ENCODE measurements around the gene EVI5L. TPM values are rescaled to one million over a fixed set of nuclear protein-coding genes. Genes with fewer than 3 reads are reported as not detected.

Gene EVI5L
- total RNA-seq, 6 experiments from 2014 or later, result 3.7 to 6.3 (median 4.9) TPM

GRCh38 chr19:7850000-7850813 lies 20.2 kb downstream of the EVI5L start:
- no peak overlapping the region for H3K4me3 ChIP-seq
- no peak for TF ChIP-seq CTCF (IDR thresholded peaks at IDR 0.05)
- DNase-seq (no peak), ATAC-seq (no peak)
- no peaks in the 10 kb centered on the region for H3K36me3 ChIP-seq
- H3K27ac ChIP-seq, result no peak overlapping the region
- intact Hi-C loops (cut with DNase I), result loop anchor here (5.0 to 10.0 kb wide), 2 partner anchors 55 to 57 kb away; partner anchors contain the start of gene MAP2K7 (in 1 of the 2)
- no peaks in the 10 kb centered on the region for H3K27me3 ChIP-seq
- no peaks in the 10 kb centered on the region for H3K9me3 ChIP-seq
- 40% methylated on average over 1 of the region's 25 CpGs for whole genome bisulfite sequencing (ENCODE audit: insufficient coverage, low coverage, low lambda C conversion rate, missing lambda C conversion rate)
- H3K4me1 ChIP-seq, result peaks cover 0 to 8% (median 3%) of the 10 kb centered on the region in 4 donors

DNA sequence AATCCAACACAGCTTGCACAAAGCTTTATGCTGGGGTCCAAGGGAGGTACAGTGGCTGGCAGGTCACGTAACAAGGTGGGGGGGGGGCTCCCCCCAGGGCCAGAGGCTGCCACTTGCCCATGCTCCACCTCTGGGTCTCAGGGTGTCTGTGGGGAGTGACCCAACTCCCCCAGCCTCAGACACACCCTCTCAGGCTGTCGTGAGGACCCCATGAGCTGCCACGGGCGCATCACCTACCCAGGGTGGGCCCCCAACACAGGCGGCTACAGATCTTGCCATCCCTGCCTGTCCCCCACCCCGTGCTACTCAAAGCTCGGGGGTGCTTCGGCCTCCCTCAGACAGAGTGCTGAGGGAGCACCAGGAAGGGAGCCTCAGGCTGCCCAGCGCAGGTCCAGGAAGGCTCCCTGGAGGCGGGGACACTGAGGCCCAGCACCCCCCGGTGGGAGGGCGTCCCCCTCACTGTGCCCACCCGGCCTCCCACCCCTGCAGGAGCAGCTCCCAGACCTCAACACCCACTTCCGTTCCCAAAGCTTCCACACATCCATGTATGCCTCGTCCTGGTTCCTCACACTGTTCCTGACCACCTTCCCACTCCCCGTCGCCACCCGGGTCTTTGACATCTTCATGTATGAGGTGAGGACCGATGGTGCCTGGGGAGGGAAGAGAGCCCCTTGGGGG lies 21.1 kb downstream of the EVI5L start:
- intact Hi-C loops (cut with DNase I), result loop anchor here in 1 of 2 donors (10.0 kb wide), 1 partner anchor 54 kb away; the partner anchor contains the start of gene MAP2K7
- H3K27ac ChIP-seq, result no peak overlapping the region
- DNase-seq, result no peak

DNA sequence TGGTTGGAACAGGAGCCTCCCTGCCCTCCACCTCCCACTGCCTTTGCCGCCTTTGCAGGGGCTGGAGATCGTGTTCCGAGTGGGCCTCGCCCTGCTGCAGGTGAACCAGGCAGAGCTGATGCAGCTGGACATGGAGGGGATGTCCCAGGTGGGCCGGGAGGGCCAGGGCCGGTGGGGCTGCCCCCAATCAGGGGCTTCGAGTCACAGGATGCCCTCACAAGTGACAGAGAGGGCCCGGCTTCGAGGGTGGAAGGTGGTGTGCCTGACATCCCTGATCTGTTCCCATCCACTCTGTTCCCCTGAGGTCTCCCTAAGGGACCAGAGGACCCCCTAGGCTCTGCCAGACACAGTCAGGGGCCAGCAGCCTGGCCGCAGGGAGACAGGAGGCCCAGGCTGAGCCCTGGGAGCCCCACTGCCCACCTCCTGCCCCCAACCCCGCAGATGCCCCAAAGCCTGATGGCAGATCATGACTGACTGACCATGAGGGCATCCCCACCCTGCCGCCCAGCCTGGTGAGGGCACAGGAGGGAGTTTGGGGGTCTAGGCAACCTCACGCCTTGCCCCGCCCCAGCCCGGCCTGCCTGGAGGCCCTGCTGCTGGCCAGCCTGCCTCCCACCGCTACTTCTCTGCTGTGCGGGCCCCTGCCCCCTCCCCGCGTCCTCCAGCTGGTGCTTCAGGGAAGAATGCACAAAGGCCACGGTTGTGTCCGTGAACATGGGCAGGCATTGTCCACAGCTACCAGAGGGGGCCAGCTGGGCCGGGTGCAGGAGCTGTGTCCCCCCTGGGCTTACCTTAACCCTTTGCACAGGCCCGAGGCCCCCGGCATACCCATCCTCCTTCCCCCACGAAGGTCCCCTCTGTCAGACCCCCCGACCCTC lies 21.8 kb downstream of the EVI5L start:
- TF ChIP-seq CTCF (IDR thresholded peaks at IDR 0.05), result no peak
- TF ChIP-seq POLR2A (IDR thresholded peaks at IDR 0.05), result no peak
- intact Hi-C loops (cut with DNase I), result loop anchor here in 1 of 2 donors (10.0 kb wide), 1 partner anchor 53 kb away; the partner anchor contains the start of gene MAP2K7

More for the DNA sequence above, 21.1 kb downstream of the EVI5L start:
- H3K36me3 ChIP-seq, result no peaks in the 10 kb centered on the region
- TF ChIP-seq CTCF (IDR thresholded peaks at IDR 0.05) (no peak), POLR2A (IDR thresholded peaks at IDR 0.05) (no peak)
- H3K4me3 ChIP-seq, result no peak overlapping the region
- H3K27me3 ChIP-seq, result no peaks in the 10 kb centered on the region
- WGBS (ENCODE audit: insufficient coverage, low coverage, low lambda C conversion rate, missing lambda C conversion rate), result 100% methylated on average over 1 of the region's 19 CpGs
- peaks cover 0 to 8% (median 3%) of the 10 kb centered on the region in 4 donors for H3K4me1 ChIP-seq
- ATAC-seq, result no peak
- no peaks in the 10 kb centered on the region for H3K9me3 ChIP-seq

More for the DNA sequence above, 21.8 kb downstream of the EVI5L start:
- no peak overlapping the region for H3K4me3 ChIP-seq
- peaks cover 0 to 8% (median 3%) of the 10 kb centered on the region in 4 donors for H3K4me1 ChIP-seq
- no peak overlapping the region for H3K27ac ChIP-seq
- H3K36me3 ChIP-seq, result no peaks in the 10 kb centered on the region
- peak in 1 of 3 donors; percentile 60 for DNase-seq
- no peaks in the 10 kb centered on the region for H3K27me3 ChIP-seq
- H3K9me3 ChIP-seq, result no peaks in the 10 kb centered on the region
- no peak for ATAC-seq
- 100% methylated on average over 3 of the region's 26 CpGs for WGBS (ENCODE audit: insufficient coverage, low coverage, low lambda C conversion rate, missing lambda C conversion rate)
